Measurements from ENCODE around the gene SOCS7.

GRCh38 chr17:38317081-38317480 lies 34.6 kb upstream of the SOCS7 start:
- TF ChIP-seq CTCF (IDR thresholded peaks at IDR 0.05; ENCODE audit: insufficient read depth, low read depth, low read length) (no peak), EZH2 (IDR thresholded peaks at IDR 0.05; ENCODE audit: insufficient read depth, low read length) (no peak)
